ENCODE results near the gene CDK6.

GRCh38 chr7:92697414-92697813 lies 139.0 kb downstream of the CDK6 start:
- TF ChIP-seq POLR2A (IDR thresholded peaks at IDR 0.05) = no peak
- TF ChIP-seq CTCF (IDR thresholded peaks at IDR 0.05 in 4 of 5, conservative IDR thresholded peaks at IDR 0.05 in 1 of 5) = no peak
